Panc1 (cell line): ENCODE results near the gene ZNF396. TPM values are rescaled to one million over a fixed set of nuclear protein-coding genes. Genes with fewer than 3 reads are reported as not detected.

Source experiments
- ATAC-seq: fragments of 200-7000 bp; cut with Tn5 transposase; 2 replicates; pipeline ENCODE4 v1.9.1; 2020; ENCODE audit warnings: mild to moderate bottlenecking, moderate library complexity
- Bru-seq: library from RNA; stranded (reverse); fragments of 400-500 nt; gene quantifications from one replicate; lab custom pipeline; 2021; lab: Mats Ljungman, UMichigan
- BruChase-seq, 2 experiments: library from RNA; stranded (reverse); fragments of 400-500 nt; gene quantifications; one replicate each; lab custom pipeline; 2021; lab: Mats Ljungman, UMichigan
- BruUV-seq: library from RNA; stranded (reverse); fragments of 400-500 nt; replicated peaks from 2 replicates; lab custom pipeline; 2021; lab: Mats Ljungman, UMichigan
- CTCF ChIA-PET: fragments of 300-600 bp; sonication (Branson Sonifier 250); formaldehyde crosslinking; loops from one replicate; lab custom pipeline; 2022; ENCODE audit warnings: antibody characterized with exemption; lab: Charles Lee
- POLR2A ChIA-PET: fragments of 300-600 bp; sonication (Branson Sonifier 250); formaldehyde crosslinking; loops from one replicate; lab custom pipeline; 2022; ENCODE audit warnings: antibody characterized with exemption; lab: Charles Lee
- DNase-seq: peaks from one replicate; pipeline ENCODE4 v3.0.0-alpha.2; 2010; ENCODE audit warnings: low read depth, low spot score
- H3K27ac ChIP-seq: 2 replicates; pipeline ENCODE4 v1.5.1; 2011; ENCODE audit warnings: mild to moderate bottlenecking, low read length, inconsistent platforms
- H3K27me3 ChIP-seq: fragments of 200-500 bp; sonication (Bioruptor generic); 2 replicates; pipeline ENCODE4 v1.6.0; 2014; ENCODE audit warnings: low read length, inconsistent platforms; ENCODE audit not compliant: control insufficient read depth, insufficient read depth
- H3K36me3 ChIP-seq: fragments of 200-500 bp; sonication (Bioruptor generic); 2 replicates; pipeline ENCODE4 v1.5.1; 2014; ENCODE audit warnings: inconsistent platforms, mild to moderate bottlenecking, low read length, moderate library complexity; ENCODE audit not compliant: control insufficient read depth, insufficient read depth
- H3K4me1 ChIP-seq: 2 replicates; pipeline ENCODE4 v1.5.1; 2011; ENCODE audit warnings: inconsistent platforms, mild to moderate bottlenecking, low read length, moderate library complexity; ENCODE audit not compliant: control insufficient read depth, insufficient read depth
- H3K4me3 ChIP-seq, 2 experiments: 2 replicates each; pipeline ENCODE4 v1.5.1; 2011 to 2012; ENCODE audit warnings: low read depth in 2 of 2, low read length in 2 of 2, mild to moderate bottlenecking in 2 of 2, inconsistent platforms in 1 of 2, moderate library complexity in 1 of 2
- H3K9me3 ChIP-seq: fragments of 200-500 bp; sonication (Bioruptor generic); 2 replicates; pipeline ENCODE4 v1.5.1; 2014; ENCODE audit warnings: low read depth, mild to moderate bottlenecking, inconsistent platforms, low read length, moderate library complexity; ENCODE audit not compliant: control insufficient read depth, insufficient read depth
- CTCF ChIP-seq: fragments of 450-650 bp; IDR thresholded peaks from 2 replicates; pipeline ENCODE4 v1.5.1; 2017; ENCODE audit warnings: mild to moderate bottlenecking
- POLR2AphosphoS5 ChIP-seq: IDR thresholded peaks from 2 replicates; pipeline ENCODE4 v1.6.1; 2012; ENCODE audit warnings: mild to moderate bottlenecking, low read depth, low read length, moderate library complexity
- SIN3A ChIP-seq: IDR thresholded peaks from 2 replicates; pipeline ENCODE4 v1.6.1; 2012; ENCODE audit warnings: low read depth, mild to moderate bottlenecking, low read length, moderate library complexity, borderline replicate concordance; ENCODE audit not compliant: insufficient read depth
- TCF7L2 ChIP-seq: IDR thresholded peaks from 2 replicates; pipeline ENCODE4 v1.6.1; 2011; ENCODE audit warnings: mild to moderate bottlenecking, low read depth, low read length, inconsistent platforms
- in situ Hi-C: cut with HindIII; loops from 2 replicates; pipeline ENCODE4 v1.10.0; 2016; ENCODE audit warnings: low sequenced_read_pairs, low pct_unique_long_range_greater_than_20kb
- intact Hi-C: fragments of 100-400 bp; cut with micrococcal nuclease; formaldehyde crosslinking; loops from one replicate; pipeline ENCODE4 v1.10.0; 2022; ENCODE audit not compliant: unreplicated experiment
- long read RNA-seq: library from polyadenylated mRNA; unstranded; transcript quantifications from one replicate; pipeline ENCODE4 v2.0.0, GENCODE V29; 2021; ENCODE audit not compliant: unreplicated experiment
- polyA plus RNA-seq: library from polyadenylated mRNA; unstranded; fragments of >200 nt; gene quantifications from one replicate; pipeline ENCODE4 v1.2.1, GENCODE V29; 2012; ENCODE audit warnings: missing spikeins; ENCODE audit not compliant: insufficient read length
- total RNA-seq: library from RNA; stranded (reverse); gene quantifications from one replicate; pipeline ENCODE4 v1.2.1, GENCODE V29; 2021; ENCODE audit not compliant: unreplicated experiment
- TF ChIP-seq, protein P1 (sequence below), 2 experiments: IDR thresholded peaks; 2 replicates each; pipeline ENCODE4 v1.6.1; 2011 to 2012; ENCODE audit warnings: low read depth in 2 of 2, control low read depth in 1 of 2, low read length in 1 of 2, mild to moderate bottlenecking in 1 of 2, moderate library complexity in 1 of 2; ENCODE audit not compliant: insufficient read depth in 1 of 2

ZNF396 gene
- total RNA-seq (2.8 TPM), Bru-seq, nascent RNA (percentile 47 among the genes with signal in this experiment), BruChase-seq, experiment 1, labeled RNA remaining after a 2-hour chase (percentile 47 among the genes with signal in this experiment), BruChase-seq, experiment 2, labeled RNA remaining after a 6-hour chase (percentile 42 among the genes with signal in this experiment)
- polyA plus RNA-seq = 2.0 TPM
- long read RNA-seq, partial matches to known transcripts = 1 of 6 reads
- long read RNA-seq, other reads (novel, unspliced or antisense) = 0 of 6 reads

GRCh38 chr18:35376742-35377695 lies at the start of gene ZNF396:
ZNF396 (minus strand) TSS chr18:35377337; CDS start chr18:35374292, 3,045 bp downstream.
- POLR2A ChIA-PET = no interaction called here
- no peaks in the 10 kb centered on the region for H3K9me3 ChIP-seq
- H3K27me3 ChIP-seq = no peaks in the 10 kb centered on the region
- H3K4me1 ChIP-seq = peaks cover 3% of the 10 kb centered on the region; the same call in 1 of the 2 replicates
- CTCF ChIA-PET = no interaction called here
- peak within 1 kb of the TSS; percentile 61 for H3K27ac ChIP-seq
- in situ Hi-C loops = no loop called here
- DNase-seq = peak; percentile 7
- no peaks in the 10 kb centered on the region for H3K36me3 ChIP-seq
- peak within 1 kb of the TSS; percentile 60 to 71 for H3K4me3 ChIP-seq
- intact Hi-C loops = no loop called here
- BruUV-seq = no TSS peak
- TF ChIP-seq TCF7L2 = no peak
- no peak for TF ChIP-seq POLR2AphosphoS5
- no peak for TF ChIP-seq CTCF
- TF ChIP-seq SIN3A = no peak
- TF ChIP-seq, protein P1, sequence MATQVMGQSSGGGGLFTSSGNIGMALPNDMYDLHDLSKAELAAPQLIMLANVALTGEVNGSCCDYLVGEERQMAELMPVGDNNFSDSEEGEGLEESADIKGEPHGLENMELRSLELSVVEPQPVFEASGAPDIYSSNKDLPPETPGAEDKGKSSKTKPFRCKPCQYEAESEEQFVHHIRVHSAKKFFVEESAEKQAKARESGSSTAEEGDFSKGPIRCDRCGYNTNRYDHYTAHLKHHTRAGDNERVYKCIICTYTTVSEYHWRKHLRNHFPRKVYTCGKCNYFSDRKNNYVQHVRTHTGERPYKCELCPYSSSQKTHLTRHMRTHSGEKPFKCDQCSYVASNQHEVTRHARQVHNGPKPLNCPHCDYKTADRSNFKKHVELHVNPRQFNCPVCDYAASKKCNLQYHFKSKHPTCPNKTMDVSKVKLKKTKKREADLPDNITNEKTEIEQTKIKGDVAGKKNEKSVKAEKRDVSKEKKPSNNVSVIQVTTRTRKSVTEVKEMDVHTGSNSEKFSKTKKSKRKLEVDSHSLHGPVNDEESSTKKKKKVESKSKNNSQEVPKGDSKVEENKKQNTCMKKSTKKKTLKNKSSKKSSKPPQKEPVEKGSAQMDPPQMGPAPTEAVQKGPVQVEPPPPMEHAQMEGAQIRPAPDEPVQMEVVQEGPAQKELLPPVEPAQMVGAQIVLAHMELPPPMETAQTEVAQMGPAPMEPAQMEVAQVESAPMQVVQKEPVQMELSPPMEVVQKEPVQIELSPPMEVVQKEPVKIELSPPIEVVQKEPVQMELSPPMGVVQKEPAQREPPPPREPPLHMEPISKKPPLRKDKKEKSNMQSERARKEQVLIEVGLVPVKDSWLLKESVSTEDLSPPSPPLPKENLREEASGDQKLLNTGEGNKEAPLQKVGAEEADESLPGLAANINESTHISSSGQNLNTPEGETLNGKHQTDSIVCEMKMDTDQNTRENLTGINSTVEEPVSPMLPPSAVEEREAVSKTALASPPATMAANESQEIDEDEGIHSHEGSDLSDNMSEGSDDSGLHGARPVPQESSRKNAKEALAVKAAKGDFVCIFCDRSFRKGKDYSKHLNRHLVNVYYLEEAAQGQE (IDR thresholded peaks at IDR 0.05; ENCODE audit: insufficient read depth in 1 of 2, low read depth in 2 of 2, low read length in 1 of 2) = no peak
- ATAC-seq = peak; percentile 96

DNA sequence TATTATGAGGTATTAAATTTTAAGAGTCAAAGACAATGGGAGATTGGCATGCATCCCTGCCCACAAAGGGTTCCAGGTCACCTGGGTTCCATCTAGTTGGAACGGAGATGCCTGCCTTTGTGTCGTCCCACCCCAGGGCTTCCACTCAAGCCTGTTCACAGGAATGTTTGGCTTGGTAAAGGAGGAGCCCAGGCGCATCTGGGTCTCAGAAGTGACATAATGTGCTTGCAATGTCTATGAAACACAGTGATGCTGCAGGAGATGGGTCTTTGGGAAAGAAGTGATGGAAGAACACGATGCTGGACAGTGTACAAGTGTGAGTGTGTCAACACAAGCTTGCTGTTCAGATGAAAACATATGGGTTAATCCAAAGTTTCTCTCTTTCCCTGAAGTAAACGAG lies 49.6 kb upstream of the ZNF396 start:
- no TSS peak for BruUV-seq
- in situ Hi-C loops (no loop called here), intact Hi-C loops (no loop called here)
- Histone ChIP-seq H3K4me1 (no peaks in the 10 kb centered on the region; the same call in 1 of the 2 replicates), H3K27me3 (no peaks in the 10 kb centered on the region), H3K36me3 (no peaks in the 10 kb centered on the region), H3K9me3 (no peaks in the 10 kb centered on the region), H3K27ac (no peak overlapping the region; the same call in 1 of the 2 replicates), H3K4me3 (no peak overlapping the region)
- ATAC-seq (no peak), DNase-seq (no peak)
- TF ChIP-seq, protein P1 (IDR thresholded peaks at IDR 0.05; ENCODE audit: insufficient read depth in 1 of 2, low read depth in 2 of 2, low read length in 1 of 2) = no peak
- TF ChIP-seq CTCF = no peak
- TF ChIP-seq SIN3A = no peak
- TF ChIP-seq POLR2AphosphoS5 = no peak
- TF ChIP-seq TCF7L2 = no peak
- CTCF ChIA-PET = no interaction called here
- POLR2A ChIA-PET = no interaction called here
